H9 (cell line): ENCODE results near the gene CYB5B. TPM values are rescaled to one million over a fixed set of nuclear protein-coding genes. Genes with fewer than 3 reads are reported as not detected.
"Not testable (repeated sequence)": the region's sequence is repeated elsewhere in the genome, so short reads cannot be mapped to it uniquely, and the experiment has no call there.

Experiments used
- DNase-seq: peaks from one replicate; pipeline ENCODE4 v3.0.0-alpha.2; 2017
- H2AFZ ChIP-seq: one replicate; pipeline ENCODE4 v1.6.1; 2013; ENCODE audit warnings: mild to moderate bottlenecking, low read length, control low read depth, moderate library complexity
- H2AK5ac ChIP-seq: 2 replicates; pipeline ENCODE4 v1.6.1; 2013; ENCODE audit warnings: low read length, control low read depth, mixed read lengths; ENCODE audit not compliant: insufficient read length
- H2BK120ac ChIP-seq: one replicate; pipeline ENCODE4 v1.6.1; 2013; ENCODE audit warnings: low read depth, mild to moderate bottlenecking, low read length, control low read depth, inconsistent platforms; ENCODE audit not compliant: poor library complexity, severe bottlenecking
- H2BK12ac ChIP-seq: 2 replicates; pipeline ENCODE4 v1.6.1; 2013; ENCODE audit warnings: low read length, control low read depth, mixed read lengths, low read depth; ENCODE audit not compliant: insufficient read length
- H2BK15ac ChIP-seq: 2 replicates; pipeline ENCODE4 v1.6.1; 2013; ENCODE audit warnings: low read depth, low read length, control low read depth
- H2BK20ac ChIP-seq: one replicate; pipeline ENCODE4 v1.6.1; 2013; ENCODE audit warnings: low read depth, mild to moderate bottlenecking, low read length, control low read depth, inconsistent platforms; ENCODE audit not compliant: poor library complexity, severe bottlenecking
- H2BK5ac ChIP-seq: 2 replicates; pipeline ENCODE4 v1.6.1; 2013; ENCODE audit warnings: low read length, control low read depth, mixed read lengths; ENCODE audit not compliant: insufficient read length
- H3K14ac ChIP-seq: 2 replicates; pipeline ENCODE4 v1.6.1; 2013; ENCODE audit warnings: low read length, control low read depth; ENCODE audit not compliant: insufficient read depth
- H3K18ac ChIP-seq: 2 replicates; pipeline ENCODE4 v1.6.1; 2013; ENCODE audit warnings: low read depth, mild to moderate bottlenecking, mixed read lengths, low read length, control low read depth; ENCODE audit not compliant: insufficient read length
- H3K23ac ChIP-seq: 2 replicates; pipeline ENCODE4 v1.6.1; 2013; ENCODE audit warnings: low read length, control low read depth, mixed read lengths, low read depth; ENCODE audit not compliant: insufficient read length
- H3K23me2 ChIP-seq: 2 replicates; pipeline ENCODE4 v1.6.1; 2013; ENCODE audit warnings: low read depth, mild to moderate bottlenecking, mixed read lengths, low read length, control low read depth; ENCODE audit not compliant: insufficient read length, poor library complexity, severe bottlenecking
- H3K27ac ChIP-seq: 2 replicates; pipeline ENCODE4 v1.5.1; 2013; ENCODE audit warnings: low read length, control low read depth, mixed read lengths, low read depth; ENCODE audit not compliant: insufficient read length
- H3K27me3 ChIP-seq: 2 replicates; pipeline ENCODE4 v1.6.1; 2013; ENCODE audit warnings: low read length, control low read depth, inconsistent platforms; ENCODE audit not compliant: insufficient read depth
- H3K4ac ChIP-seq: 2 replicates; pipeline ENCODE4 v1.6.1; 2013; ENCODE audit warnings: low read depth, mild to moderate bottlenecking, control low read depth, inconsistent platforms, low read length, moderate library complexity
- H3K4me1 ChIP-seq: 2 replicates; pipeline ENCODE4 v1.6.1; 2013; ENCODE audit warnings: low read length, control low read depth, inconsistent platforms; ENCODE audit not compliant: insufficient read depth
- H3K4me2 ChIP-seq: 2 replicates; pipeline ENCODE4 v1.6.1; 2013; ENCODE audit warnings: low read length, control low read depth, mixed read lengths; ENCODE audit not compliant: insufficient read length, insufficient read depth
- H3K56ac ChIP-seq: 2 replicates; pipeline ENCODE4 v1.6.1; 2013; ENCODE audit warnings: low read depth, mild to moderate bottlenecking, mixed read lengths, low read length, control low read depth; ENCODE audit not compliant: insufficient read length
- H3K79me1 ChIP-seq: 2 replicates; pipeline ENCODE4 v1.6.1; 2013; ENCODE audit warnings: low read depth, mild to moderate bottlenecking, moderate library complexity, low read length, control low read depth, inconsistent platforms; ENCODE audit not compliant: insufficient read depth, poor library complexity, severe bottlenecking
- H3K79me2 ChIP-seq: 2 replicates; pipeline ENCODE4 v1.6.1; 2013; ENCODE audit warnings: low read length, control low read depth, inconsistent platforms; ENCODE audit not compliant: insufficient read depth
- H3K9ac ChIP-seq: 2 replicates; pipeline ENCODE4 v1.6.1; 2013; ENCODE audit warnings: low read length, control low read depth, mixed read lengths; ENCODE audit not compliant: insufficient read length; ENCODE audit errors: extremely low read depth
- H3K9me3 ChIP-seq: one replicate; pipeline ENCODE4 v1.6.1; 2013; ENCODE audit warnings: low read depth, low read length, inconsistent platforms; ENCODE audit not compliant: control insufficient read depth
- H3T11ph ChIP-seq: one replicate; pipeline ENCODE4 v1.6.1; 2013; ENCODE audit warnings: mild to moderate bottlenecking, low read length, control low read depth, inconsistent platforms
- H4K20me1 ChIP-seq: one replicate; pipeline ENCODE4 v1.6.1; 2013; ENCODE audit not compliant: control insufficient read depth, insufficient read length, insufficient read depth
- H4K5ac ChIP-seq: 2 replicates; pipeline ENCODE4 v1.6.1; 2013; ENCODE audit warnings: low read depth, mild to moderate bottlenecking, mixed read lengths, low read length, control low read depth; ENCODE audit not compliant: insufficient read length
- H4K8ac ChIP-seq: replicated peaks from 2 replicates; pipeline ENCODE4 v1.6.1; 2013; ENCODE audit warnings: low read length, control low read depth, mixed read lengths, low read depth; ENCODE audit not compliant: insufficient read length
- H4K91ac ChIP-seq: 2 replicates; pipeline ENCODE4 v1.6.1; 2013; ENCODE audit warnings: low read depth, mild to moderate bottlenecking, moderate library complexity, mixed read lengths, low read length, control low read depth; ENCODE audit not compliant: insufficient read length
- H3K27ac Mint-ChIP-seq, 3 experiments: 2 replicates in 2 of 3; 3 replicates in 1 of 3; pipeline ENCODE4 v1.8.0; 2020 to 2021; ENCODE audit warnings: mixed read lengths in 3 of 3, mild to moderate bottlenecking in 1 of 3, moderate library complexity in 1 of 3
- H3K27me3 Mint-ChIP-seq: 2 replicates; pipeline ENCODE4 v1.8.0; 2021; ENCODE audit warnings: low read depth, mild to moderate bottlenecking, moderate library complexity, mixed read lengths
- H3K36me3 Mint-ChIP-seq, 3 experiments: 2 replicates in 2 of 3; 3 replicates in 1 of 3; pipeline ENCODE4 v1.8.0; 2020 to 2021; ENCODE audit warnings: low read depth in 3 of 3, mixed read lengths in 3 of 3; ENCODE audit not compliant: insufficient read depth in 1 of 3
- H3K4me1 Mint-ChIP-seq, 2 experiments: 2 replicates each; pipeline ENCODE4 v1.8.0; 2020; ENCODE audit warnings: mixed read lengths in 2 of 2
- H3K4me3 Mint-ChIP-seq, 2 experiments: 2 replicates in 1 of 2; 3 replicates in 1 of 2; pipeline ENCODE4 v1.8.0; 2020 to 2021; ENCODE audit warnings: mild to moderate bottlenecking in 2 of 2, mixed read lengths in 2 of 2, moderate library complexity in 1 of 2
- H3K9me3 Mint-ChIP-seq, 2 experiments: 2 replicates in 1 of 2; 3 replicates in 1 of 2; pipeline ENCODE4 v1.8.0; 2020; ENCODE audit warnings: mild to moderate bottlenecking in 2 of 2, mixed read lengths in 2 of 2, moderate library complexity in 1 of 2
- CTCF ChIP-seq: fragments of 200-600 bp; sonication (generic); conservative IDR thresholded peaks from 3 replicates; pipeline ENCODE4 v1.8.0; 2021; ENCODE audit warnings: antibody characterized with exemption, mild to moderate bottlenecking
- WGBS: extraction: QIAGEN DNeasy Blood & Tissue Kit; methylation state at CpG from one replicate; pipeline ENCODE4 v1.1.7; 2013; ENCODE audit warnings: missing lambda C conversion rate, low lambda C conversion rate, mixed read lengths; ENCODE audit not compliant: insufficient read length; ENCODE audit errors: extremely low coverage; 5-methylcytosine and 5-hydroxymethylcytosine counted together
- total RNA-seq: library from RNA; stranded (reverse); gene quantifications from 2 replicates; pipeline ENCODE4 v1.2.1, GENCODE V29; 2021

Gene CYB5B
- total RNA-seq, 1 experiment from 2014 or later: 126 TPM

- no peak overlapping the region for H2BK5ac ChIP-seq
- no peak overlapping the region for H3K56ac ChIP-seq
- no peak overlapping the region for H3K23ac ChIP-seq
- H3K18ac ChIP-seq: no peak overlapping the region
- WGBS: no CpG with 5 or more reads among the region's 1 CpG
- H3K4ac ChIP-seq: no peak overlapping the region
- no peak overlapping the region for H3K4me2 ChIP-seq
- no peaks in the 10 kb centered on the region for H3K27me3 ChIP-seq
- peaks cover 6% of the 10 kb centered on the region for H3K79me1 ChIP-seq
- no peaks in the 10 kb centered on the region for H3K9me3 ChIP-seq
- H3K27ac ChIP-seq: no peak overlapping the region
- no peak overlapping the region for H2BK120ac ChIP-seq
- H3K4me3 Mint-ChIP-seq: no peak overlapping the region
- DNase-seq: no peak
- H2AFZ ChIP-seq: no peak overlapping the region
- no peak overlapping the region for H2BK12ac ChIP-seq
- peaks cover 10% of the 10 kb centered on the region; the same call in 1 of the 2 replicates for H3K79me2 ChIP-seq
- no peak overlapping the region for H3T11ph ChIP-seq
- H4K20me1 ChIP-seq: no peaks in the 10 kb centered on the region
- H3K4me1 Mint-ChIP-seq: peaks cover 0 to 3% of the 10 kb centered on the region in 2 experiments; a peak in 1 of 4 replicates
- H2AK5ac ChIP-seq: no peak overlapping the region
- H4K91ac ChIP-seq: no peak overlapping the region
- H3K9ac ChIP-seq: no peak overlapping the region
- H2BK15ac ChIP-seq: no peak overlapping the region
- no peak overlapping the region for H2BK20ac ChIP-seq
- no peak overlapping the region for H3K27ac Mint-ChIP-seq
- no peaks in the 10 kb centered on the region for H3K4me1 ChIP-seq
- no peak overlapping the region for H4K5ac ChIP-seq
- peaks cover 2 to 13% (median 5%) of the 10 kb centered on the region in 3 experiments; a peak in 4 of 7 replicates for H3K36me3 Mint-ChIP-seq
- H3K23me2 ChIP-seq: no peaks in the 10 kb centered on the region
- TF ChIP-seq CTCF: no peak
- no peak overlapping the region for H4K8ac ChIP-seq
- no peak overlapping the region for H3K14ac ChIP-seq
- H3K27me3 Mint-ChIP-seq: no peaks in the 10 kb centered on the region
- H3K9me3 Mint-ChIP-seq: no peaks in the 10 kb centered on the region
These were observed 15.8 kb downstream of the CYB5B start for GRCh38 chr16:69440250-69440649.

GRCh38 chr16:69441030-69441429 lies 16.6 kb downstream of the CYB5B start:
- not testable (repeated sequence) for H3K27ac Mint-ChIP-seq, H3K56ac ChIP-seq, H2AFZ ChIP-seq, H4K91ac ChIP-seq, H3K4me1 ChIP-seq, H3K23ac ChIP-seq, H2BK15ac ChIP-seq, H3K9ac ChIP-seq, H2AK5ac ChIP-seq, H3K9me3 ChIP-seq, H3K4me2 ChIP-seq, H3K4me1 Mint-ChIP-seq, H4K5ac ChIP-seq, H2BK12ac ChIP-seq, H3T11ph ChIP-seq, H3K4ac ChIP-seq, H3K18ac ChIP-seq, H3K27ac ChIP-seq, H3K14ac ChIP-seq, H4K20me1 ChIP-seq, H3K27me3 Mint-ChIP-seq, H3K27me3 ChIP-seq, H2BK120ac ChIP-seq, H3K23me2 ChIP-seq, H3K9me3 Mint-ChIP-seq, H3K36me3 Mint-ChIP-seq, H3K79me1 ChIP-seq, H4K8ac ChIP-seq, DNase-seq, H3K79me2 ChIP-seq, H2BK20ac ChIP-seq, H2BK5ac ChIP-seq, H3K4me3 Mint-ChIP-seq
- WGBS: no CpG with 5 or more reads among the region's 7 CpGs
